HG03159 (cell line): ENCODE results near the gene CAPN9.

Experiments
- ATAC-seq: cut with Tn5 transposase; IDR thresholded peaks from one replicate; pipeline ENCODE4 v1.9.1; 2021; ENCODE audit warnings: mild to moderate bottlenecking, moderate library complexity; ENCODE audit not compliant: unreplicated experiment

CAPN9 gene

DNA sequence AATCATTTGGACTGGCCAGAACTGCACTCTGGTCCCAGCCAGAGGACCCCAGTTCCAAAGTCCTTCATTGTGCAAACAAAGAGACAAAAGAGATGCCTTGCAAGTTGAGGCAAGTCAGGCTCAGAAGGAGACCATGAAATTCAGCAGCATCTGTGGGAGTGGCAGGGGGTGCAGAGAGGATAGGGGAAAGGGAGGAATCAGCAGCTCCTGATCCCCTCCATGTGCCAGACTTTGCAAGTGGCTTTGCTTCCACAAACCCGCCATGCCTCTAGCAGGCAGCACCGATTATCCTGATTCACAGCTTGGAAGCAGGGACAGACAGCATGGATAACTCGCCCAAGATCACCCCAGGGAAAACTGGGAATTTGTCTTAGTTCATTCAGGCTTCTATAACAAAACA is 2.1 kb upstream of the CAPN9 start:
- no peak for ATAC-seq

DNA sequence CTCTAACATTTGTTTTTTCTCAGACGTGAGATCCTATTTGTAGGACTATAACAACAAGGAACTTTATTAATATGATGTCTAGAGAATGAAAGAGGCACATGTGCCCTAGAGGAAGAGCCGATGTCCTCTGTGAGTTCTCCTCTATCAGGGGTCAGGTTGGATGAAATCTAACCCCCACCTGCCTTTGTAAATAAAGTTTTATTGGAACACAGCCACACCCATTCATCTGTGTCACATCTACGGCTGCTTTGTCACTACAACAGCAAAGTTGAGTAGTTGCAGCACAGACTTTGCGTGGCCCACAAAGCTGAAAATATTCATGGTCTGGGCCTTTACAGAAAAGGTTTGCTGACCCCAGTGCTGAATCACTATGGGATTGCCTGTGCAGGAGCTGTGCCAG is 571 bp upstream of the CAPN9 start:
- ATAC-seq: no peak

DNA sequence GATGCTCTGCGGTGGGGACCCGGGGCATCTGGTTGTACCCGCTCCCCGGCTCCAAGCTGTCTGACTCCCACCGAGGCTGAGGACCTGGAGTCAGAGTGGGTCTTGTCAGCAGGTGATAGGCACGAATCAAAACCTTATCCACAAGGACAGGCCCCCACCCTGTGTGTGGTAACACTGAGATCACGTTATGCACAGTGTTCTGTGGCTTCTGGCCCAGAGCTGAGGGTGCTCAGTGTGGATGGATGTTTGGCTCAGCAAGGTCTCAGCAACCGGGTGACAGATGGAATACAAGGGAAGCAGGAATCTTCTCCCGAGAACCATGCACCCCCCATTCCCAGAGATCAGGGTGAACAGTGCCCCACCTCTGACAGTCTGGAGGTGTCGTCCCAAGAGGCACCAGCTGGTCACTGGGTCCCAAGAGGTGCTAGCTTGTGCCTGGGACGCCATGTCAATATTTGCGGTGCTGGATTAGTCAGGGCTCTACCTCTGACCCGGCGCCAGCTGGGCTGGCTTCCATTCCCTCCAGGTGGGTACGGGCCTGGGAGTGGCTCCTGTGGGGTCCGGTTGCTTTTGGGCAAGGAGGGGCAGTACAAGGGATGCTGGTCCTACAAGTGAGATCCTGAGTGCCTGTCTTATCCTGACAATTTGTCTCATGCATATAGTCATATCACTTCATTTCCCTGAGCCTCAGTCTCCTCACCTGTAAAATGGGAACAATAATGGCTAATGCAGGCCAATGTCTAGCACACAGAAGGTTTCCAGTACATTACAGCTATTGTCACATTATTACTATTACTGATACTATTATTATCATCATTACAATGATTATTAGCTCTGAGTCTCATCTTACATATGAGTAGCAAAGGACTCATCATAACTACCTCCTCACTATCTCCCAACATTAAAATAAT is 957 bp downstream of the CAPN9 start:
- no peak for ATAC-seq

DNA sequence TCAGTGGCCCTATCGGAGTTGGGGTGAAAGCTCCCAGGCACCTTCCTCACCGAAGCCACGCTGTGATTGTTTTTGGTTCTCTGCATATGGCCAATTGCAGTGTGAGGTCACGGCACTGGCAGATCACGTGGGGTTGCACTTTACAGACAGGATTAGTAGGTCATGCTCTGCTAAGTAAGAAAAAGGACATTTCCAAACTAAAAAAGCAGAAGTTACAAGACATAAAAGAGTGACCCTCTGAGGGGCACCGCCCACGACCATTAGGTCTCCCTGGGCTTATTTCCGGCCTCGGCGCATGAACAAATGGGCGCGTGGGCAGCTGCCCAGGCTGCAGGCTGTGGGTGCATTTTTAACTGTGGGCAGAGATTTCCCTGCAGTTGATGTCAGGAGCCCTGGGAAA is 2.0 kb downstream of the CAPN9 start:
- no peak for ATAC-seq

DNA sequence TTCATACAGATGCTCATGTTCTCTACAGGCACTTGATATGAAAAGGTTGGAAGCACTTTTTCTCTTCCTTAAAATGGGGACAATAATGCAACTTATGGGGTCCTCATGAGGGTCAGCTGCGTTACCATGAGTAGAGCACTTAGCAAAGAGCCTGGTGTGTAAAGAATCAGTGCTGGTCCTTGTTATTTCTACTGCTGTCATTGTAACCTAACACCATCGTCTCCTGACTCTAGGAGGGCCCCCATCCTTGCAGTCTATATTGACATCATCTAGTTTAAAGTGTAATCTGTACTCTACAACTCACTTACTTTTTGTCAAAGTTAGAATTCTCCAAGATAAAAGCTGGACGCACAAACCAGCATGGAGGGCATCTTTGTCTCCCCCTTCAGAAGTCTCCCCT is 2.4 kb downstream of the CAPN9 start:
- ATAC-seq: no peak

DNA sequence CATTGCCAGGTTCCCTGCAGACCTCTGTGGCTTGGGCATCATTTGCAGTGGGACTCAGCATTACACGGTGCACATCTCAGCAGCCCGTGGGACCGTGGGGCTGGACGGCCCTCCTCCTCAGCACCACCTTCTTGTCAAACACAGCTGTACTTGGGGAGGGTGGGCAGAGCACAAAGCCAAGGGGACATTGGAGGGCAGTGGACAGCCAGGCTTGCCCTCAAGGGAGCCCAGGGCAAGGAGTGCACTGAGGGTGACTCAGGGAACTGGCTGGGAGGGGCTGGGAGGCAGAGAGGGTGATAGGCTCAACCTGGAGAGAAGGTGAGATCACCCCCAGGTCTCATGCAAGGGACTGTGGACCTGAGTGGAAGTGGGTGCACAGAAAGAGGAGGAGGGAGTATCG is 3.4 kb downstream of the CAPN9 start:
- no peak for ATAC-seq

DNA sequence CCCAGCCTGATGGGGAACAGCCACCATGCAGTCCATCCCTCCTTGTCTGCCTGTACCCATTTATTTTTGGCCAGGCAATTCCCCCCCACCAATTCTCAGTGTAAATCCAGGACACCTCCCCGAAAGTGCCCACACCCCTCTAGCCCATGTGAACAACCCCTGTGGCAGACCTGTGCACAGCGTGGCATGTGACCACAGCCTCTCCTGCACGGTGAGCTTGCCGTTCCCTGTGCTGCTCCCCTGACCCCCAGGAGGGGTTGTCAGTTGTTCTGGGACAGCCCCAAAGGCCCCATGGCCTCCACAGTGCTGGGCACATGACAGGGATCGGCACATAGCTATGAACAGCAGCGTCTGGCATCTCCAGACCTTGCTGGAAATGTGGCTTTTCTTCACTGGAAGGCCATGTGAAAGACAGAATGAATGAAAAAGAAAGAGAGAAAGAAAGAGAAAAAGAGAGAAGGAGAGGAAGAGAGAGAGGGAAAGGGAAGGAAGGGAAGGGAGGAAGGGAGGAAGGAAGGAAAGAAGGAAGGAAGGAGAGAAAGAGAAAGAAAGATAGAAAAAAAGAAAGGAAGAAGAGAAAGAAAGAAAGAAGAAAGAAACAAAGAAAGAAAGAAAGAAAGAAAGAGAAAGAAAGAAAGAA is 3.9 kb downstream of the CAPN9 start:
- ATAC-seq: no peak

DNA sequence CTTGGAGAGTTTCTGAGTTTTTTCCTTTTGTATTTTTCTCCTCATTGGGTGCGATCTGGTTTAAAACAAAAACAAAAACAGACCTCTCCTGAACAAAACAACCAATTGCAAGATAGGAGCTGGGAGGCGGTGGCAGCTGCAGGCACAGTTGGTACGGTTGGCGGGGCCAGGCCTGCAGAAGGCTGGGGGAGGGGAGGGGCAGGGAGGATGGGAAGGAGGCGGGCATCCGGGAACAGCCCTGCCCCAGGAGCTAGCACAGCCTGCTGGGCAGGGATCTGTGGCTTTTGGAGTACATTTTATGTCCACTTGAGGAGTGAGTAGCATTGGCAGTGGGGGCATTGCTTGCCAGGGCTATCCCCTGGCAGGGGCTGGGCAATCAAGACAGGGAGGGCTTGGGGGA is 5.2 kb downstream of the CAPN9 start:
- no peak for ATAC-seq

DNA sequence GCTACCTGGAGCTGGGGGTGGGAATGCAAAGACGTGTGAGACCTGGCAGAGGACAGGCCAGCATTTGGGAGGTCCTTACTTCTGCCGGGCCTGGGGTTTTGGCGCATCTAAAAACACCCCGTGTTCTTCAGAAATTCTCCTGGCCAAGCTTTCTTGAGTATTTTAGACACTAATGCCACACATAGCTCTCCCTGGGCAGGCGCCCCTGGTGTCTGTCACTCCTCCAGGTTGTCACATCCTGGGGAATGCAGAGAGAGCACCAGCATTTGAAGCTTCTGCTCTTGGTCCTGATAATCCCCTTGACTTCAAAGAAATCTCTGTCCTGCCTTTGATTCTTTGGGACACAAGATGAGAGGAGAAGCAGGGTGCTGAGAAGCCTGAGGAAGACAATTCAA is 6.0 kb downstream of the CAPN9 start:
- no peak for ATAC-seq

DNA sequence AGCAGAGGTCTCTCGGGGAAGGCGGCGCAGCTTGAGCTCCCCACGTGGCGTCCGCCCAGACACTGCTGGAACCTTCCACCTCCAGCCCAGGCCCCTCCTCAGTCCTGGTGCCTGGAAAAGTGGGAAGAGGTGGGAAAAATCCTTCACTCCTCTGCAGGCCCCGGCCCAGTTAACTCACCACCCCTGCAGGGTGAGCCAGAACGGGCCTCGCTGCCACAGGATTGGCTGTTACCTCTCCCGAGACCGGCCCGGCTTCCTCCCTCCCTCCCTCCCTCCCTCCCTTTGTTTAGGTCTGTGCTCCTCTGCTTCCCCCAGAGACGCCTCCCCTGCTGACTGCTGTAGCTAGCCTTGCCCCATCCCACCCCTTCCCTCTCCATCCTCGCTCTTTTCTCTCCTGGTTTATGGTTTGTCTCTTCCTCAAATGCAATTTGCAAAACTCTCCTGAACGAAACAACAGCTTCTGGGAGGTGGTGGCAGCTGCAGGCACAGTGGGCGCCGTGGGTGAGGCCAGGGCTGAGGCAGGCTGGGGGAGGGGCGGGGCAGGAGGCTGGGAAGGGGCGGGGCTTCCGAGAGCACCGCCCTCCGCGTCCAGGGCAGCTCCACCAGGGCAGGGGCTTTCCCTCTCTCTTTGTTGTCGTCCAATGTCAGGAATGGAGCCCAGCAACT is 6.5 kb downstream of the CAPN9 start:
- no peak for ATAC-seq

DNA sequence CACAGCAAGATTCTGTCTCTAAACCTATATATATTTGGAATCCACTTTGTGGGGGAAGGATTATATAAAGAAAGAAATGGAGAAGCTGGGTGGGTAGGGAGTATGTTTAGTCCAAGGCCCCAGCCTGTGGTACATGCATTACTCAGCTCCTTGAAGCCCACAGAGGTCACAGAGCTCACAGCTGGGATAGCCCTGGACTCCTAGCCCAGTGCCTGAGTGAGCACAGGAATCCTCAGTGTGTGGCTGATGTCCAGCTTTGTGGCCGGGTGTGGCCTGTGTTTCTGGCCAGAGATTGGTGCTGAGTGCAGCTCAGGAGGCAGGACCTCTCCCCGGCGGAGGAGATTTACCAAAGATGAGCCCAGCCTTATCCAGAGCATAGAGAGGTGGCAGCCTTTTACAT is 7.6 kb downstream of the CAPN9 start:
- ATAC-seq: no peak

DNA sequence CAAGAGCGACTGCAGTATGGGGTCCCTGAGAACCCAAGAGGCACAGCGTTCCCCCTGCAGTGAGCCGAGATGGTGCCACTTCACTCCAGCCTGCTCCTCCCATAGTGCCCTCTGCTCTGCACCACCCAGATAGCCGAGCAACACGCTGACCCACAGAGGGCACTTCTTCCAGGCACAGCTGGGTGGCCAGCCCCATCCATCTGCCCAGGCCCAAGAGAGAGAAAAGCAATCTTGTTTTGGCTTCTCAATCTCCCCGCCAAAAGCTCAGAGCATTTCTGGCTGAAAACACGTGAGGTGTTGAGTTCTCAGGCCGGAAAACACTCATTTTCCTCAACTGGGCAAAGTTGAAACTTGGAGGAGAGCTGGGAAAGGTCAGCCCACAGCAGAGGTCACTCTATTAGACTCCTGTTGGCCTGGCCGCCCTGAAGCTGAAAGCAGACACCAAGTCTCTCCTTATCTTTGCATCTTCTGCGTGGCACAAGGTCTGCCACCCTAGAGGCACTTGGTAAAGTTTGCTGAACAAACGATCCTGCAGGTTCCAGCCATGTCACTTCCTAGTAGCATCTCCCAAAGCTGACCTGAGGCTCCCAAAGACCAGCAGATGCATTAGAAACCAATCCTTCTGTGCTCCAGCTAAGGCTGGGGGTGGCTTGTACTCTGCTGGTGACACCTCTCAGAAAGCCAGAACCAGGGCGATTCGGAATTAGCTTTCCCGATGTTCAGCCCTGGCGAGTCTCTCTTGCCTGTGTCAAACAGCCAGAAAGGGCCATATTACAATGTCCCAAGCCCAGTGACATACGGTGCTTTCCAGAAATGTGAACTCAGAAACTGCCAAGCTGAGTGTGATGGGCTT is 10.9 kb downstream of the CAPN9 start:
- ATAC-seq: no peak

DNA sequence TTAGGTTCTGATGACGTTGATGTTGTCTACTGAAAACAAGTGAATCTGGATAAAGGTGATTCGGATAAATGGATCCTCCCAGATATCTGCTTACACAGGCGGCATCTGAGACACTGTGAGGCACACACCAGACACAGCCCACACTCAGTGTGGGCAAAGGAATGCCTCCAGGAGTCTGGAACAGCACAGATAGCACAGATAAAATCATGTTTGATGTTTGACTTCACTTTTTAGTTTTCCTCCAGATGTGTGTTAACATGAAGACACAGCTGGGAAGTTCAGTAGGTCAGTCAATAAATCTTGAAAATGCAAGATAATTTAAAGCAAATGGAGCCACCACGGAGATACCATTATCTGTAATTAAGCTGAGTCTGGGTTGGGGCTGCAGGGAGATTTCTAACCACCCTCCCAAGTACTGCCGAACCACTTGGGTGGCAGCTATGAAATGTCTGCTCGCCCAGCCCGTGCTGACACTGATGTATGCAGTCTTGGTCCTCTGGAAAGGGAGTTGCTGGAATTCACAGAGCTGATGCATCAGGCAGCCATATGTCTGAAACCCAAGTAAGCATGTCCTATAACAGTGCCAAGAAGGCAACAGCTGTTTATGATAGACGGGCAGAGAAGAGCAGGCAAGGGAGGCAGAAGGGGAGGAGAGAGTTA is 11.7 kb downstream of the CAPN9 start:
- ATAC-seq: no peak

DNA sequence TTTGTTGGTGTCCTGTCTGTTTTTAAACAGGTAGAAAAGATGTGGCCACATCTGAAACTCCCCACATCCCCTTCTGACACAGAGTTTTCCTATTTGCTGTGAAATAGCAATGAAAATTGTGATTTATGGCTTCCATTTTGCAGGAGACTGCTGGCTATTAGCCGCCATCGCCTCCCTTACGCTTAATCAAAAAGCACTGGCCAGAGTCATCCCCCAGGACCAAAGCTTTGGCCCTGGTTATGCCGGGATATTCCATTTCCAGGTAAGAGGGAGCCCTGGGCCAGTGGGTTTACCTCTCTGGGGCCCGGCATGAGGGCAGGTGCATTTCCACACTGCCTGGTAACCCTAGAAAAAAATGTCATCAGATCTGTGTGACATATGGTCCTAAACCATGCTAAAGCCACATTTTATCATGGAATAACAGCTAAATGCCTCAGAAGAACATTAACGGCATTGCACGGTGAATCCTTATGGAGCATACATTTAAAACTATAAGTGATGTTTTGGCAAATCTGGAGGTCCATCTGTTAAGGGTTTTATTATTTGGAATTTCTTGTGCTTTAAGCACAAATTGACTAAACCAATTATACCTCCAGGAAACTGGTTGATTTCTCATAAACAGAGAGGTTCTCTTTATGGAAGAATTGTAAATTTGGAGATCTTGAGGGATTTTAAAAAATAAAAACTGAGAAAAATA is 12.3 kb downstream of the CAPN9 start:
- no peak for ATAC-seq

DNA sequence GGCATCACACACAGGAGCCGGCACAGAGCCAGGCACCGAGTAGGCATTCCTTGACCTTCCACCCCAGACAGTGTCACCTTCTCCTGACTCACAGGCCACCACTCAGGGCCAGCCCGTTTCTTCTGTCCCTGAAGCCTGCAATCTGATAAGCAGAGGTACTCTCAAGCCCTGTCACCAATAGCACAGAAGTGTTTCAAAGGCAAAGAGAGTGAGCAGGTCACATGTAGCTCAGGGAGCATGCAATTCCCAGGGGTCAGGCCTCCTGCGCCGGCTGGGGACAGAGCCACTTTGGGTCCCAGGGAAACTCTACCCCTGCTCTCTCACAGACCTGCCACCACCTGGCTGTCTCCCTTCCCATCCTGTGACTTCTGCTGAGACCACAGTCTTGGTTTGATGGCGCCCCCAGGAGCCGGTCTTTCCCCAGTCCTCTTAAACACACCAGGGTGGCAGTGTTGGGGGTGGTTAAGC is 13.2 kb downstream of the CAPN9 start:
- no peak for ATAC-seq

DNA sequence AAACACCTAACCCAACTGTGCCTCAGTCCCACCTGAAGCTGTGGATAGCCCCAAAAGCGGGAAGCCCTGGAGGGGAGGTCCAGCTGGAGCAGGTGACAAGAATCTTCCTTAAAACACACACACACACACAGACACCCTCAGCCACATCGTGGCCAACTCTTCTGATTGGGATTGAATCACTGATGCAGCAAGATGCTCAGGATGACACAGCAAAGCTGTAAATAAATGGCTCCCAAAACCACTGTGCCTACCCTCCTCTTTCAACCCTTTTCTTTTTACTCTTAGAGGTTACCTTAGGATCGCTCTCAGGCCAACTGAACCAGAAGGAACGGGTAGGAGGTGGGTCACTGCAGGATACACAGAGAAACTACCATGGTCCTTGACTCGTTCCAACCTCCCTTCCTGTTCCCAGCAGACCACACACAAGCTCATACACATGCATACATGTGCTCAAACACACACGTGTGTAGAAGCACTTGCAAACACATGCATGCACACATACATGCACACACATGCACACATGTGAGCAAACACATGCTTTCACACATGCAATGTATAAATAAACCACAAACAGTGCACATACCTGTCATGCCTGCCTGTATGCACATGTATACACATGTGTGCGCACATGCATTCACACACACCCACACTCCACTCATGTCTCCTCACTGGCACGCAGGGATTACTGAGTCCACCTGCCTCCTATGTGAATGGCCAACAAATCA is 14.4 kb downstream of the CAPN9 start:
- ATAC-seq: no peak

DNA sequence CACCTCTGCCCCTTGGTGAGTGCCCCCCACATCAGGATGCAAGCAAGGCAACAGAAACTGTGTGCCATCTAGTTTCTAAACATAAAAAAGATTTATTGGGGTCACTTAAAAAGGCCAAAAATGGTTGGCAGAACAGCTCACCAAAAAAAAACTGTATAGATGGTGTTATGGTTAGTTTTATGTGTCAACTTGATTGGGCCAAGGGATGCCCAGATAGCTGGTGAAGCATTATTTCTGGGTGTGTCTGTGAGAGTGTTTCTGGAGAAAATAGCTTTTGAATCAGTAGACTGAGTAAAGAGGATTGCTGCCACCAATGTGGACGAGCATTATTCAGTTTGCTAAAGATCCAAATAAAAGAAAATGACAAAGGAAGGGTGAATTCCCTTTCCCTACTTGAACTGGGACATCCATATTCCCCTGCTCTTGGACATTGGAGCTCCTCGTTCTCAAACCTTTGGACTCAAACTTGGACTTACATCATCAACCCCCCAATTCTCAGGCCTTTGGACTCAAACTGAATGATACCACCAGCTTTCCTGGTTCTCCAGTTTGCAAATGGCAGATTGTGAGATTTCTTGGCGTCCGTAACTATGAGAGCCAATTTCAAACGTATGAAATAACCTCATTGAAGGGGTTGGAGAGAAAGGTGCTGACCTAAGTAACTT is 16.9 kb downstream of the CAPN9 start:
- no peak for ATAC-seq

DNA sequence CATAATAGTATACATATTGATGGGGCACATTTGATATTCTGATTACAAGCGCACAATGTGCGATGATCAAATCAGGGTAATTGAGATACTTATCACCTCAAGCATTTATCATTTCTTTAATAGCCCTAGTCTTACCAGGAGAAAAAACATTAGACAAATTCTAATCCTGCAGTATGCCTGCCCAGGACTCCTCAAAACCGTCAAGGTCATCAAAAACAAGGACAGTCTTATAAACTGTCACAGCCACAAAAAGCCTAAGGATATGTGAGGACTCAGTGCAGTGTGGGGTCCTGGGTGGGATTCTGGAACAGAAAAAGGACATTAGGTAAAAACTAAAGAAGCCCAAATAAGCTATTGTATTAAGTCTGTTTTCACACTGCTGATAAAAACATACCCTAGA is 19.1 kb downstream of the CAPN9 start:
- ATAC-seq: no peak
